ENCODE results near the gene SLC30A2. TPM values are rescaled to one million over a fixed set of nuclear protein-coding genes. Genes with fewer than 3 reads are reported as not detected.

SLC30A2 gene
- total and polyA plus RNA-seq, 3 donors from 2014 or later, result 0.24 to 1.0 (median 0.87) TPM

DNA sequence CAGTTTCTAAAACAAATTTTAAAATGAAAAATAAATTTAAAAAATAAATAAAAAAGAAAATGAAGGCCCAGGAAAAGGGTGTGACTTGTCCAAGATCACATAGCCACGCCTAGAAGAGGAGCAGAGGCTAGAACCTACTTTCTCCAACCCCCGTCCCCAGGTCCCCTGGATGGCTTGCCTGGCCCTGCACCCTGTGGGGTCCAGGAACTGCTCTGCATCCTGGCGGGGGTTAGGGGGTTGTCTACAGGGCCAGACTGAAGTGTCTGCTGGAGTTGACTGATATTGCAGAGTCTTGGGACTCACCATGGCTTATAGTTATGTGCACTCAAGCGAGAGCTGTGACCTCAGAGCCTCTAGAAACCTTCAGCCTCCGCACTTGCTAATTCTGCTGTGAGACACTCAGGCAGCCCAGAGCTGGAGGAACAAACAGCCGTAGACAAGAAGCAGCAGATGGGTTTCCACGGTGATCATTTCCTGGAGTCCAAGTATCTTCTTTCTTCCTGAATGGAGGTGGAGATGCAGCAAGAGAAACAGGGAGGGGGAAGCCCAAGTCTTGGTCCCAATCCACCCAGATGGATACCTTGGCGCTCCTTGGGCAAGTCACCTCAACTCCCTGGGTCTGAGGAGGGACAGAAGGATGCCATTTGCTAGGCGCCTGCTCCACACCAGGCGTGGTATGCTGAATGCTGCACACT, 29.5 kb downstream of the SLC30A2 start:
- Histone ChIP-seq H3K27me3 (no peaks in the 10 kb centered on the region), H3K4me1 (peaks cover 39% of the 10 kb centered on the region), H3K4me3 (no peak overlapping the region), H3K27ac (no peak overlapping the region), H3K36me3 (ENCODE audit: low read depth, missing control alignments) (no peaks in the 10 kb centered on the region), H3K9me3 (no peaks in the 10 kb centered on the region)
- no peak for TF ChIP-seq POLR2A (IDR thresholded peaks at IDR 0.05)
- TF ChIP-seq, protein P1, sequence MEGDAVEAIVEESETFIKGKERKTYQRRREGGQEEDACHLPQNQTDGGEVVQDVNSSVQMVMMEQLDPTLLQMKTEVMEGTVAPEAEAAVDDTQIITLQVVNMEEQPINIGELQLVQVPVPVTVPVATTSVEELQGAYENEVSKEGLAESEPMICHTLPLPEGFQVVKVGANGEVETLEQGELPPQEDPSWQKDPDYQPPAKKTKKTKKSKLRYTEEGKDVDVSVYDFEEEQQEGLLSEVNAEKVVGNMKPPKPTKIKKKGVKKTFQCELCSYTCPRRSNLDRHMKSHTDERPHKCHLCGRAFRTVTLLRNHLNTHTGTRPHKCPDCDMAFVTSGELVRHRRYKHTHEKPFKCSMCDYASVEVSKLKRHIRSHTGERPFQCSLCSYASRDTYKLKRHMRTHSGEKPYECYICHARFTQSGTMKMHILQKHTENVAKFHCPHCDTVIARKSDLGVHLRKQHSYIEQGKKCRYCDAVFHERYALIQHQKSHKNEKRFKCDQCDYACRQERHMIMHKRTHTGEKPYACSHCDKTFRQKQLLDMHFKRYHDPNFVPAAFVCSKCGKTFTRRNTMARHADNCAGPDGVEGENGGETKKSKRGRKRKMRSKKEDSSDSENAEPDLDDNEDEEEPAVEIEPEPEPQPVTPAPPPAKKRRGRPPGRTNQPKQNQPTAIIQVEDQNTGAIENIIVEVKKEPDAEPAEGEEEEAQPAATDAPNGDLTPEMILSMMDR (IDR thresholded peaks at IDR 0.05), result no peak
- WGBS, 2 donors, result 75 to 85% methylated on average over 10 of the region's 10 CpGs
- intact Hi-C loops (cut with DNase I; ENCODE audit: low total_unique reads), result no loop called here
- no peak for DNase-seq

GRCh38 chr1:26015358-26015757, 30.6 kb downstream of the SLC30A2 start:
- Histone ChIP-seq H3K27me3 (no peaks in the 10 kb centered on the region), H3K4me3 (no peak overlapping the region), H3K27ac (no peak overlapping the region), H3K4me1 (peaks cover 30% of the 10 kb centered on the region), H3K9me3 (no peaks in the 10 kb centered on the region), H3K36me3 (ENCODE audit: low read depth, missing control alignments) (no peaks in the 10 kb centered on the region)
- TF ChIP-seq, protein P1 (IDR thresholded peaks at IDR 0.05), result no peak
- no peak for TF ChIP-seq POLR2A (IDR thresholded peaks at IDR 0.05)
- intact Hi-C loops (cut with DNase I; ENCODE audit: low total_unique reads), result no loop called here
- 81 to 90% methylated on average over 2 of the region's 2 CpGs for WGBS, 2 donors
- no peak for DNase-seq

DNA sequence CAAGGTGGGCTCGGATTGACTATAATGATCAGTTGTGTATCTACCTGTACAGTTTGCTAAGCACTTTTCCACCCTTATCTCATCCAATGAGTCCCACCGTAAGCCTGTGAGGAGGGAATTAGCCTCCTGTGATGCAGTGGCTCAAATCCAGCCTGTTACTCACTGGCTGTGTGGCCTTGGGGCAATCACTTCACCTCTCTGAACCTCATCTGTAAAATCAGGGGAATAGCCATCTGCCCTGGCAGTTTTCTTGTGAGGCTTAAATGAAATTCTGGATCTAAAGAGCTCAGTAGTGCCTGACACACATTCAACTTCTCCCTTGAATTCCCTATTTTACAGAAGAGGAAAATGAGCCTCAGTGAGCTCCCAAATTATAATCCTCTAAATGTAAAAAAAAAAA, 31.7 kb downstream of the SLC30A2 start:
- H3K36me3 ChIP-seq (ENCODE audit: low read depth, missing control alignments), result no peaks in the 10 kb centered on the region
- no peak for TF ChIP-seq POLR2A (IDR thresholded peaks at IDR 0.05)
- TF ChIP-seq, protein P1 (IDR thresholded peaks at IDR 0.05), result no peak
- 81 to 97% methylated on average over 2 of the region's 2 CpGs for WGBS, 2 donors
- H3K27me3 ChIP-seq, result no peaks in the 10 kb centered on the region
- H3K4me1 ChIP-seq, result peaks cover 20% of the 10 kb centered on the region
- no peak overlapping the region for H3K27ac ChIP-seq
- intact Hi-C loops (cut with DNase I; ENCODE audit: low total_unique reads), result no loop called here
- DNase-seq, result no peak
- no peak overlapping the region for H3K4me3 ChIP-seq
- no peaks in the 10 kb centered on the region for H3K9me3 ChIP-seq

DNA sequence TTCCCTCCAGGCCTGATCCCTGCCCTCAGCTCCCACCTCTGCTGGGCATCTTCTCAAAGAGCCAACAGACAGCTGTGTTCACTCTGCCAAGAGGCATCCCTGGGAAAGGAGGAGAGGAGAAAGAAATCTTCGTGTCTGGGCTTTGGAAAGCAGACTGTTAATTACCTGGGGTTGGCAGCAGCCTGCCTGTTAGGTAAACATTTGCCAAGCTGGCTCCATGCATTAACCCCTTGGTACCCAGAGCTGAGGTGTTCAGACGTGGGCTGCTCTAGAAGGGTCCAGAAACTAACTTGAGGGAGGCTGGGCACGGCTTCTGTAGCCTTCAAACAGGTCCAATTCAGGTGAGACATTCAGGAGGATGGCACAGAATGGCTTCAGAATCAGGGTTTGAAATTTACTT, 33.1 kb downstream of the SLC30A2 start:
- Histone ChIP-seq H3K9me3 (no peaks in the 10 kb centered on the region), H3K27me3 (no peaks in the 10 kb centered on the region), H3K4me1 (peaks cover 12% of the 10 kb centered on the region), H3K36me3 (ENCODE audit: low read depth, missing control alignments) (no peaks in the 10 kb centered on the region), H3K27ac (no peak overlapping the region), H3K4me3 (no peak overlapping the region)
- intact Hi-C loops (cut with DNase I; ENCODE audit: low total_unique reads), result no loop called here
- 74 to 80% methylated on average over 3 of the region's 3 CpGs for WGBS, 2 donors
- TF ChIP-seq POLR2A (IDR thresholded peaks at IDR 0.05), result no peak
- TF ChIP-seq, protein P1 (IDR thresholded peaks at IDR 0.05), result no peak
- DNase-seq, result no peak

DNA sequence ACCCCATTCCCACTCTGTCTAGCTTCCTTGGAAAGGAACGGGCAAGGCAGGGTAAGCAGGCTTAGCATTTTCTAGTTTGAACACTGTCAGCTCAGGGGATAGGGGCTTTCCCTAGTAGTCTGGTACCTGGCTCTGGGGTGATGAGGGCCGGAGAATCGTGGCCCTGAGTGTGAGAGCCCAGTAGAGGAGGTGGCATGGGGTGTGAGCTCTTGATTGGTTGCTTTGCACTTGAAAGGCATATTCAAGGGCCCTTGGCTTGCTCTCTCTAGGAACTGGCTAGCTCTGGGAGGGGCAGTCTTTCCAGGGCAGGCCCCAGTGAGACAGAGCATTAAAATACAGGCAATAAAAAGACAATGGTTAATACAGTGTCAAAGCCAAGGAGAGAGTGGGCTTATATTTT, 35.1 kb downstream of the SLC30A2 start:
- Histone ChIP-seq H3K27me3 (no peaks in the 10 kb centered on the region), H3K27ac (no peak overlapping the region), H3K4me3 (no peak overlapping the region), H3K36me3 (ENCODE audit: low read depth, missing control alignments) (no peaks in the 10 kb centered on the region), H3K9me3 (no peaks in the 10 kb centered on the region), H3K4me1 (peaks cover 3% of the 10 kb centered on the region)
- intact Hi-C loops (cut with DNase I; ENCODE audit: low total_unique reads), result no loop called here
- no peak for DNase-seq
- 72 to 83% methylated on average over 3 of the region's 3 CpGs for WGBS, 2 donors
- TF ChIP-seq, protein P1 (IDR thresholded peaks at IDR 0.05), result no peak

All from testis (tissue), 3 donors.